ENCODE results near the gene BMP2K. TPM values are rescaled to one million over a fixed set of nuclear protein-coding genes. Genes with fewer than 3 reads are reported as not detected.

BMP2K gene
- total and polyA plus RNA-seq, 3 donors from 2014 or later = 64.9 to 110 (median 102) TPM

DNA sequence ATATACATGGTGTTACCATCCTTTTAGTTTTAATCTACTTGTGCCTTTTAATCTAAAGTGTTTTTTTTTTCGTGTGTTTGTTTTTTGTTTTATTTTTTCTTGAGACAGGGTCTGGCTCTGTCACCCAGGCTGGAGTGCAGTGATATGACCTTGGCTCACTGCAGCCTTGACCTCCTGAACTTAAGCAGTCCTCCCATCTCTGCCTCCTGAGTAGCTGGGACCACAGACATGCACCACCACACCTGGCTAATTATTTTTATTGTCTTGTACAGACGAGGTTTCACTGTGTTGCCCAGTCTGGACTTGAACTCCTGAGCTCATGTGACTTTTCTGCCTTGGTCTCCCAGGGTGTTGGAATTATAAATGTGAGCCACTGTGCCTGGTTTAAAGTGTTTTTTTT, 33.1 kb downstream of the BMP2K start:
- Histone ChIP-seq H3K9me3 (no peaks in the 10 kb centered on the region), H3K27ac (no peak overlapping the region), H3K4me3 (no peak overlapping the region), H3K4me1 (no peaks in the 10 kb centered on the region), H3K36me3 (ENCODE audit: low read depth, missing control alignments) (no peaks in the 10 kb centered on the region), H3K27me3 (no peaks in the 10 kb centered on the region)
- intact Hi-C loops (cut with DNase I; ENCODE audit: low total_unique reads) = no loop called here
- no peak for TF ChIP-seq POLR2A (IDR thresholded peaks at IDR 0.05)
- TF ChIP-seq, protein P1, sequence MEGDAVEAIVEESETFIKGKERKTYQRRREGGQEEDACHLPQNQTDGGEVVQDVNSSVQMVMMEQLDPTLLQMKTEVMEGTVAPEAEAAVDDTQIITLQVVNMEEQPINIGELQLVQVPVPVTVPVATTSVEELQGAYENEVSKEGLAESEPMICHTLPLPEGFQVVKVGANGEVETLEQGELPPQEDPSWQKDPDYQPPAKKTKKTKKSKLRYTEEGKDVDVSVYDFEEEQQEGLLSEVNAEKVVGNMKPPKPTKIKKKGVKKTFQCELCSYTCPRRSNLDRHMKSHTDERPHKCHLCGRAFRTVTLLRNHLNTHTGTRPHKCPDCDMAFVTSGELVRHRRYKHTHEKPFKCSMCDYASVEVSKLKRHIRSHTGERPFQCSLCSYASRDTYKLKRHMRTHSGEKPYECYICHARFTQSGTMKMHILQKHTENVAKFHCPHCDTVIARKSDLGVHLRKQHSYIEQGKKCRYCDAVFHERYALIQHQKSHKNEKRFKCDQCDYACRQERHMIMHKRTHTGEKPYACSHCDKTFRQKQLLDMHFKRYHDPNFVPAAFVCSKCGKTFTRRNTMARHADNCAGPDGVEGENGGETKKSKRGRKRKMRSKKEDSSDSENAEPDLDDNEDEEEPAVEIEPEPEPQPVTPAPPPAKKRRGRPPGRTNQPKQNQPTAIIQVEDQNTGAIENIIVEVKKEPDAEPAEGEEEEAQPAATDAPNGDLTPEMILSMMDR (IDR thresholded peaks at IDR 0.05) = no peak
- WGBS, 2 donors = 39 to 61% methylated on average over 2 of the region's 2 CpGs
- no peak for DNase-seq

DNA sequence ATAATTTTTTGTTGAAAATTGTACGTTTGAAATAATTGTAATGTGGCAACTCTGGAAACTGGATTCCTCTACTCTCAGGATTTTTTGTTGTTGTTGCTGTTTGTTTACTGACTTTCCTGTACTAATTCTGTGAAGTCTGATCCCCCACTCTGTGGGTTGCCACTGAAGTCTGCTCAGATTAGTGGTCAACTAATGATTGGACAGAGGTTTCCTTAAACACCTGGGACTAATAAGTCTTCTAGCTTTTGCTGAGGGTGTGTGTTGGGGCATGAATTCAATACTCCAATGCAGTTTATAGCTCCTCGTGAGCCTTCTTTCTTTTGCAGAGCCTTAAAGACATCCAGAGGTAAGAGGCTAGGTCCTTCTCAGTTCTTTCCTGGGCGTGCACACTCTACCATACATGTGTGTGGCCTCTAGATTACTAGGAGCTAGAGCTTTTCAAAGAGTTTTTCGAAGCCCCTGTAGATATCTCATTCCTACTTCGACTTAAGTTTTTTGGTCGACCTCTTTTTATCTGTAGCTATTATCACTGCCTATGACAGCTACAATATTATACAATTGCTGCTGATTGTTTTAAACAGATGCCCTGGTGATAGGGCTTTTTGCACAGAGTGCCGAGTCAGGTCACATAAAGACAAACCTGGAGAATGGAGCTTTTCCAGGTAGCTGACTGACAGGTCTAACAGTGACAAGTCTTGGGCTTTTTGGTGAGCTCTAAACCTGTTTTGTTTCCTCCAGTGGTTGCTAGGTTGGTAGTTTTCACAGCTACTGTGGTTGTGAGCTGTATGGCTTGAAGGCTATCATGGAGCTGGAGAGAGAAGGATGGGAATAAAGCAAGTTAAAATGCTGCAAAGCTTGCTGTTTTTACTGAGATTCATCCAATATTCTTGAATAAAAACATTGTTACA, 34.0 kb downstream of the BMP2K start:
- H3K4me3 ChIP-seq = no peak overlapping the region
- H3K9me3 ChIP-seq = no peaks in the 10 kb centered on the region
- H3K36me3 ChIP-seq (ENCODE audit: low read depth, missing control alignments) = no peaks in the 10 kb centered on the region
- intact Hi-C loops (cut with DNase I; ENCODE audit: low total_unique reads) = no loop called here
- H3K4me1 ChIP-seq = no peaks in the 10 kb centered on the region
- TF ChIP-seq, protein P1 (IDR thresholded peaks at IDR 0.05) = no peak
- TF ChIP-seq POLR2A (IDR thresholded peaks at IDR 0.05) = no peak
- H3K27me3 ChIP-seq = no peaks in the 10 kb centered on the region
- WGBS, 2 donors = 79 to 92% methylated on average over 7 of the region's 7 CpGs
- H3K27ac ChIP-seq = no peak overlapping the region
- no peak for DNase-seq

DNA sequence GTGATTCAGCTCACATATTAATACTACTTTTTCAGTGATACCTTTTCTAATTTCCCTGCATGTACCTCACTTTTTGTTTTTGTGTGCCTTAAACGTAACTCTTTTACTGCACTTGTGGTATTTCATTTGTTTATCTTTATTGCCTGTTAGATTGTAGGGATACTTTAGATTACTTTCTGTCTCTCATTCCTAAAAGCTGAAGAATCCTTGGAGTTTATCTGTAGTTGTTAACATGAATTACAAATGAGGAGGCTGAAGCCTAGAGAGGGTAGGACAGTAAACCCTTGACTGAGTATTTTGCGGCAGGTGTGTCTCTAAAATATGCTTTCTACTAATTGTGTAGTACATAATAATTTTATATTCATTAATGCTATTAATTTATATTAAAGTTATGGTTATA, 34.9 kb downstream of the BMP2K start:
- H3K36me3 ChIP-seq (ENCODE audit: low read depth, missing control alignments) = no peaks in the 10 kb centered on the region
- no peaks in the 10 kb centered on the region for H3K4me1 ChIP-seq
- H3K4me3 ChIP-seq = no peak overlapping the region
- H3K9me3 ChIP-seq = no peaks in the 10 kb centered on the region
- H3K27me3 ChIP-seq = no peaks in the 10 kb centered on the region
- no peak overlapping the region for H3K27ac ChIP-seq
- intact Hi-C loops (cut with DNase I; ENCODE audit: low total_unique reads) = no loop called here
- TF ChIP-seq, protein P1 (IDR thresholded peaks at IDR 0.05) = no peak
- no peak for TF ChIP-seq POLR2A (IDR thresholded peaks at IDR 0.05)
- no peak for DNase-seq
- 66 to 79% methylated on average over 2 of the region's 2 CpGs for WGBS, 2 donors

DNA sequence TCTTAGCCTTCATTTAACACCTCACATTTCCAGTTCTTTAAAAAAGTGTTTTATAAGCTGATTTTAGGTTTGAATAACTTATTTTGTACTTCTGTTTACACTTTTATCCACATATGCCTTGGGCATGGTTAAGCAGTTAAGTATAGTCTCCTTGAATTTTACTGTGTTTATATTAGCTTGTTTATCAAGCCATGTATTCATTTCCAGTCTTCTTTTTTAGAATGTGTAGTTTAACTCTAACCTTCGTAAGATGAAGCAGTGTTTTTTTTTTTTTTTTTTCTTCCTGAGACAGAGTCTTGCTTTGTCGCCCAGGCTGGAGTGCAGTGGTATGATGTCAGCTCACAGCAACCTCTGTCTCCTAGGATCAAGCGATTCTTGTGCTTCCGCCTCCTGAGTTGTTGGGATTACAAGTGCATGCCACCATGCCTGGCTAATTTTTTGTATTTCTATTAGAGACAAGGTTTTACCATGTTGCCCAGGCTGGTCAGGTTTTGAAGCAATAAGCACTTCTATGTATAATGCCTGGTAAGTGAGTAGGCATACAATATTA, 42.5 kb downstream of the BMP2K start:
- Histone ChIP-seq H3K27me3 (no peaks in the 10 kb centered on the region), H3K4me1 (no peaks in the 10 kb centered on the region), H3K9me3 (no peaks in the 10 kb centered on the region), H3K36me3 (ENCODE audit: low read depth, missing control alignments) (no peaks in the 10 kb centered on the region), H3K27ac (no peak overlapping the region), H3K4me3 (no peak overlapping the region)
- 93 to 94% methylated on average over 4 of the region's 4 CpGs for WGBS, 2 donors
- no peak for TF ChIP-seq POLR2A (IDR thresholded peaks at IDR 0.05)
- TF ChIP-seq, protein P1 (IDR thresholded peaks at IDR 0.05) = no peak
- intact Hi-C loops (cut with DNase I; ENCODE audit: low total_unique reads) = no loop called here
- no peak for DNase-seq

Measured in testis (tissue), 3 donors.